H1 (cell line): ENCODE results near the gene RECK. TPM values are rescaled to one million over a fixed set of nuclear protein-coding genes. Genes with fewer than 3 reads are reported as not detected.

Experiments used
- CTCF ChIA-PET: fragments of 300-600 bp; sonication (Branson Sonifier 250); formaldehyde crosslinking; loops from one replicate; lab custom pipeline; 2021; ENCODE audit not compliant: partially characterized antibody; lab: Charles Lee
- POLR2A ChIA-PET: fragments of 300-600 bp; sonication (Branson Sonifier 250); formaldehyde crosslinking; loops from one replicate; lab custom pipeline; 2021; ENCODE audit warnings: inconsistent platforms; ENCODE audit not compliant: partially characterized antibody; lab: Charles Lee
- DNase-seq, 2 experiments: peaks; one replicate each; pipeline versions ENCODE4 v3.0.0 to v3.0.0-alpha.2; 2010 to 2022; ENCODE audit warnings: low spot score in 2 of 2, low read depth in 1 of 2, mixed read lengths in 1 of 2
- FAIRE-seq: peaks from 2 replicates; lab custom pipeline; 2011; peaks lifted over from hg19 to GRCh38; lab: Jason Lieb, UNC
- H2AFZ ChIP-seq: 2 replicates; pipeline ENCODE4 v1.8.1; 2012; ENCODE audit warnings: low read length, inconsistent platforms
- H2AK5ac ChIP-seq: 2 replicates; pipeline ENCODE4 v1.6.1; 2013; ENCODE audit warnings: low read depth, low read length
- H2BK120ac ChIP-seq: replicated peaks from 2 replicates; pipeline ENCODE3; 2013; ENCODE audit warnings: low read depth, low read length, inconsistent platforms
- H2BK12ac ChIP-seq: 2 replicates; pipeline ENCODE4 v1.6.1; 2013; ENCODE audit warnings: low read depth, low read length
- H2BK15ac ChIP-seq: 2 replicates; pipeline ENCODE4 v1.6.1; 2013; ENCODE audit warnings: low read length
- H2BK20ac ChIP-seq: 2 replicates; pipeline ENCODE4 v1.6.1; 2013; ENCODE audit warnings: low read length
- H2BK5ac ChIP-seq: 2 replicates; pipeline ENCODE4 v1.6.1; 2013; ENCODE audit warnings: low read depth, low read length
- H3K14ac ChIP-seq: 2 replicates; pipeline ENCODE4 v1.6.1; 2013; ENCODE audit warnings: inconsistent platforms; ENCODE audit not compliant: insufficient read length
- H3K18ac ChIP-seq: 2 replicates; pipeline ENCODE4 v1.6.1; 2013; ENCODE audit warnings: low read length; ENCODE audit errors: extremely low read depth
- H3K23ac ChIP-seq: 2 replicates; pipeline ENCODE4 v1.6.1; 2013; ENCODE audit warnings: inconsistent platforms; ENCODE audit not compliant: insufficient read length
- H3K23me2 ChIP-seq: 2 replicates; pipeline ENCODE4 v1.6.1; 2013; ENCODE audit warnings: low read depth, low read length
- H3K27ac ChIP-seq: 2 replicates; pipeline ENCODE4 v1.6.1; 2011; ENCODE audit warnings: low read depth, low read length, inconsistent platforms
- H3K27me3 ChIP-seq, 4 experiments: replicated peaks in 1 of 4; 1 replicate in 1 of 4; 2 replicates in 3 of 4; pipeline versions ENCODE4 v1.6.1 to v1.8.1; 2011 to 2013; ENCODE audit warnings: low read length in 3 of 4, mild to moderate bottlenecking in 3 of 4, inconsistent platforms in 2 of 4, mixed read lengths in 2 of 4, moderate library complexity in 1 of 4; ENCODE audit not compliant: control insufficient read depth in 3 of 4, insufficient read depth in 3 of 4; ENCODE audit errors: extremely low read depth in 1 of 4
- H3K36me3 ChIP-seq, 4 experiments: 2 replicates each; pipeline versions ENCODE4 v1.6.1 to v1.8.1; 2011 to 2013; ENCODE audit warnings: mild to moderate bottlenecking in 4 of 4, low read length in 3 of 4, moderate library complexity in 2 of 4, control low read depth in 1 of 4, inconsistent platforms in 1 of 4; ENCODE audit not compliant: insufficient read depth in 4 of 4, control insufficient read depth in 2 of 4
- H3K4ac ChIP-seq: replicated peaks from 2 replicates; pipeline ENCODE3; 2013; ENCODE audit warnings: low read length, low read depth, mixed read lengths, inconsistent platforms; ENCODE audit not compliant: insufficient read length
- H3K4me1 ChIP-seq, 4 experiments: replicated peaks in 1 of 4; 1 replicate in 1 of 4; 2 replicates in 3 of 4; pipeline versions ENCODE4 v1.6.1 to v1.8.1; 2011 to 2013; ENCODE audit warnings: low read length in 3 of 4, inconsistent platforms in 2 of 4, mixed read lengths in 1 of 4; ENCODE audit not compliant: insufficient read depth in 4 of 4, control insufficient read depth in 3 of 4
- H3K4me2 ChIP-seq, 2 experiments: 2 replicates each; pipeline versions ENCODE4 v1.6.1 to v1.8.1; 2011 to 2013; ENCODE audit warnings: low read depth in 2 of 2, low read length in 2 of 2, control low read depth in 1 of 2, inconsistent platforms in 1 of 2, mild to moderate bottlenecking in 1 of 2; ENCODE audit not compliant: insufficient read depth in 1 of 2
- H3K4me3 ChIP-seq, 4 experiments: fragments of 200-600, 300-600 bp in 1 of 4; sonication (generic), shearing (Covaris generic), sonication (Bioruptor Twin) in 1 of 4; 2 replicates each; pipeline versions ENCODE4 v1.5.1 to v1.8.1; 2011 to 2016; ENCODE audit warnings: low read length in 4 of 4, low read depth in 3 of 4, control low read depth in 2 of 4, inconsistent platforms in 2 of 4, mild to moderate bottlenecking in 2 of 4, mixed read lengths in 1 of 4, moderate library complexity in 1 of 4; ENCODE audit not compliant: insufficient read depth in 2 of 4; ENCODE audit errors: extremely low read depth in 1 of 4
- H3K56ac ChIP-seq: replicated peaks from 2 replicates; pipeline ENCODE3; 2013; ENCODE audit warnings: low read depth, mild to moderate bottlenecking, mixed read lengths, low read length, inconsistent platforms; ENCODE audit not compliant: insufficient read length
- H3K79me1 ChIP-seq: 2 replicates; pipeline ENCODE4 v1.6.1; 2013; ENCODE audit warnings: low read depth, low read length, control low read depth
- H3K79me2 ChIP-seq, 2 experiments: 2 replicates each; pipeline versions ENCODE4 v1.6.1 to v1.8.1; 2012 to 2013; ENCODE audit warnings: low read length in 2 of 2, mild to moderate bottlenecking in 2 of 2, inconsistent platforms in 1 of 2; ENCODE audit not compliant: insufficient read depth in 2 of 2, control insufficient read depth in 1 of 2
- H3K9ac ChIP-seq, 4 experiments: replicated peaks in 1 of 4; 1 replicate in 1 of 4; 2 replicates in 3 of 4; pipeline versions ENCODE4 v1.6.1 to v1.8.1; 2011 to 2013; ENCODE audit warnings: low read depth in 3 of 4, low read length in 3 of 4, control low read depth in 2 of 4, mild to moderate bottlenecking in 2 of 4, moderate library complexity in 2 of 4, inconsistent platforms in 1 of 4; ENCODE audit errors: extremely low read depth in 1 of 4
- H3K9me3 ChIP-seq, 2 experiments: 2 replicates each; pipeline versions ENCODE4 v1.6.1 to v1.8.1; 2012 to 2013; ENCODE audit warnings: mild to moderate bottlenecking in 2 of 2, moderate library complexity in 2 of 2, control low read depth in 1 of 2, inconsistent platforms in 1 of 2, low read depth in 1 of 2, low read length in 1 of 2, mixed read lengths in 1 of 2; ENCODE audit not compliant: insufficient read depth in 2 of 2
- H4K20me1 ChIP-seq, 2 experiments: replicated peaks in 1 of 2; 2 replicates each; pipeline versions ENCODE3 to v1.8.1; 2011 to 2013; ENCODE audit warnings: inconsistent platforms in 2 of 2, low read length in 2 of 2, mild to moderate bottlenecking in 1 of 2; ENCODE audit not compliant: insufficient read depth in 2 of 2, control insufficient read depth in 1 of 2
- H4K5ac ChIP-seq: 2 replicates; pipeline ENCODE4 v1.6.1; 2013; ENCODE audit warnings: low read length, low read depth, mixed read lengths, inconsistent platforms; ENCODE audit not compliant: insufficient read length
- H4K8ac ChIP-seq: 2 replicates; pipeline ENCODE4 v1.8.0; 2013; ENCODE audit warnings: mild to moderate bottlenecking, moderate library complexity, low read length, inconsistent platforms; ENCODE audit not compliant: insufficient read depth; ENCODE audit errors: extremely low read depth
- H4K91ac ChIP-seq: replicated peaks from 2 replicates; pipeline ENCODE3; 2013; ENCODE audit warnings: low read length, mixed read lengths, inconsistent platforms; ENCODE audit not compliant: insufficient read length
- CBX5 ChIP-seq: fragments of 300-800, 300-1000 bp; sonication (generic); IDR thresholded peaks from 2 replicates; pipeline ENCODE4 v1.7.1; 2016; ENCODE audit warnings: antibody characterized with exemption, low read length, low read depth
- CBX8 ChIP-seq: fragments of 300-800, 300-1000 bp; sonication (generic); IDR thresholded peaks from 2 replicates; pipeline ENCODE4 v1.7.1; 2016; ENCODE audit warnings: low read depth, low read length, borderline replicate concordance
- EGR1 ChIP-seq: IDR thresholded peaks from 2 replicates; pipeline ENCODE4 v1.6.1; 2011; ENCODE audit warnings: low read depth, low read length, borderline replicate concordance
- FOSL1 ChIP-seq: IDR thresholded peaks from 2 replicates; pipeline ENCODE4 v1.6.1; 2011; ENCODE audit warnings: mild to moderate bottlenecking, low read depth, low read length, moderate library complexity; ENCODE audit not compliant: insufficient read depth
- JUND ChIP-seq: IDR thresholded peaks from 2 replicates; pipeline ENCODE4 v1.6.1; 2011; ENCODE audit warnings: mild to moderate bottlenecking, improper control_type of control experiment, low read length
- RNF2 ChIP-seq: fragments of 200-900, 300-1000 bp; sonication (generic); IDR thresholded peaks from 2 replicates; pipeline ENCODE4 v1.7.1; 2016; ENCODE audit warnings: borderline replicate concordance, low read depth, mild to moderate bottlenecking, antibody characterized with exemption, low read length; ENCODE audit not compliant: poor library complexity, severe bottlenecking; ENCODE audit errors: missing control alignments
- SP1 ChIP-seq: IDR thresholded peaks from 2 replicates; pipeline ENCODE4 v1.6.1; 2011; ENCODE audit warnings: low read depth, low read length
- SRF ChIP-seq: IDR thresholded peaks from 2 replicates; pipeline ENCODE4 v1.6.1; 2011; ENCODE audit warnings: mild to moderate bottlenecking, low read depth, low read length, moderate library complexity
- WGBS, 2 experiments: shearing (Covaris generic) in 1 of 2; methylation state at CpG; one replicate each; pipeline versions ENCODE4 v1.1.6 to v1.1.7; 2013 to 2015; ENCODE audit warnings: low lambda C conversion rate in 2 of 2, mixed read lengths in 2 of 2, inconsistent platforms in 1 of 2, low coverage in 1 of 2, missing lambda C conversion rate in 1 of 2; ENCODE audit not compliant: insufficient replicate concordance in 2 of 2, insufficient coverage in 1 of 2, insufficient read length in 1 of 2; ENCODE audit errors: extremely low coverage in 1 of 2, missing lambda C conversion rate in 1 of 2; 5-methylcytosine and 5-hydroxymethylcytosine counted together
- polyA plus RNA-seq, 7 experiments: library from polyadenylated mRNA; depleted of rRNA in 3 of 7; stranded (reverse) in 5 of 7; unstranded in 2 of 7; fragments of >200 nt in 5 of 7; fragments of 200-250 nt in 2 of 7; gene quantifications; 1 replicate in 5 of 7; 2 replicates in 1 of 7; 4 replicates in 1 of 7; pipeline versions ENCODE4 v1.2.1 to v1.2.3, GENCODE V29; 2011 to 2013; ENCODE audit warnings: missing spikeins in 2 of 7, mixed read lengths in 2 of 7
- total RNA-seq: library from RNA; stranded (reverse); fragmentation: NEBNext Ultra II Directional; extraction: Animal tissue kit (Norgen Biotek cat#: 25700); gene quantifications from 2 replicates; pipeline ENCODE4 v1.2.1, GENCODE V29; 2021

RECK gene
- total and polyA plus RNA-seq, 2 of the 8 experiments (the other 6 are each of a cell fraction or from before 2014, with no cell fraction given) = 5.4 to 9.8 TPM

DNA sequence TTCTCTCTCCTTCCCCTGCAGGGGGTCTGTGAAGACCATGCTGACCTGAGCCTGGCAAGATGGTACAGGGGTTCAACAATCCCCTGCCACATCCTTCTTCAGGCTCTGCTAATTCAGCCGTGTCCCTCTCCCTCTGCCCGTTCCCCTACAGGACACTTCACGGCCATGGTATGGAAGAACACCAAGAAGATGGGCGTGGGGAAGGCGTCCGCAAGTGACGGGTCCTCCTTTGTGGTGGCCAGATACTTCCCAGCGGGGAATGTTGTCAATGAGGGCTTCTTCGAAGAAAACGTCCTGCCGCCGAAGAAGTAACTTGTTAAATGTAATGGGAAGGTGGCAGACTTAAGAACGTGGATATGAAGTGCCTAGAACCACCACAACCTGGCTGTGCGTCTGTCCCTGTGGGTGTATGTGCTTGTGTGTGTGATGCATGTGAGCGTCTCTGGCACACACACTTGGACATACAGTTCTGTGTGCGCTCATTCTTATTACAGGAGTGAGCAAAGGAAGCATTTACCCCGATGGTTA is 125.6 kb downstream of the RECK start:
- H3K36me3 ChIP-seq = no peaks in the 10 kb centered on the region
- CTCF ChIA-PET = interaction anchor here (5.5 to 10.2 kb wide), 2 partner anchors 14 to 60 kb away, joined by 48 to 153 read pairs; no protein-coding TSS in a partner anchor
- POLR2A ChIA-PET = interaction anchor here (3.1 to 3.6 kb wide), 2 partner anchors 12 to 28 kb away, joined by 18 to 25 read pairs; partner anchors contain the start of gene CLTA
- H3K4ac ChIP-seq = peak overlapping the region; percentile 20
- H3K79me2 ChIP-seq = no peaks in the 10 kb centered on the region
- H3K4me3 ChIP-seq = no peak overlapping the region
- no peak overlapping the region for H3K56ac ChIP-seq
- peak overlapping the region; percentile 66 for H2BK120ac ChIP-seq
- peak overlapping the region; percentile 74; the same call in 1 of the 2 replicates for H3K27ac ChIP-seq
- no peaks in the 10 kb centered on the region for H3K9me3 ChIP-seq
- H3K9ac ChIP-seq = peak overlapping the region in 2 of 4 experiments; percentile 26 to 58; a peak in 1 of 7 replicates
- no peaks in the 10 kb centered on the region for H4K20me1 ChIP-seq
- peak overlapping the region; percentile 83 for H4K91ac ChIP-seq
- H3K18ac ChIP-seq = peak overlapping the region; percentile 99
- peak overlapping the region; percentile 97; the same call in 1 of the 2 replicates for H2BK5ac ChIP-seq
- H3K4me2 ChIP-seq = peak overlapping the region; percentile 60 to 62
- H3K79me1 ChIP-seq = no peaks in the 10 kb centered on the region
- H4K8ac ChIP-seq = no peak overlapping the region
- H2BK20ac ChIP-seq = peak overlapping the region; percentile 99
- H3K23me2 ChIP-seq = peaks cover 2% of the 10 kb centered on the region; the same call in 1 of the 2 replicates
- no peak overlapping the region for H3K23ac ChIP-seq
- peak overlapping the region; percentile 96; the same call in 1 of the 2 replicates for H2AK5ac ChIP-seq
- no peak overlapping the region for H3K14ac ChIP-seq
- H3K27me3 ChIP-seq = no peaks in the 10 kb centered on the region
- H2AFZ ChIP-seq = peak overlapping the region; percentile 97
- H3K4me1 ChIP-seq = peaks cover 11 to 25% (median 17%) of the 10 kb centered on the region in 4 experiments
- peak overlapping the region; percentile 100 for H2BK12ac ChIP-seq
- no peak for DNase-seq
- no peak for FAIRE-seq
- H2BK15ac ChIP-seq = peak overlapping the region; percentile 93
- 91% methylated on average over 17 of the region's 17 CpGs; no CpG with 5 or more reads in 1 of the 2 experiments for WGBS, 2 experiments
- peak overlapping the region; percentile 76 for H4K5ac ChIP-seq
- no peak for TF ChIP-seq JUND
- no peak for TF ChIP-seq CBX8
- no peak for TF ChIP-seq EGR1
- TF ChIP-seq FOSL1 = no peak
- TF ChIP-seq SP1 = no peak
- TF ChIP-seq RNF2 = no peak
- no peak for TF ChIP-seq SRF
- TF ChIP-seq CBX5 = no peak
